Epithelial cell of proximal tubule (primary cell): ENCODE data around the gene MYH9. TPM values are rescaled to one million over a fixed set of nuclear protein-coding genes. Genes with fewer than 3 reads are reported as not detected.

Experiments used
- DNase-seq: peaks from one replicate; pipeline ENCODE4 v3.0.0-alpha.2; 2011; ENCODE audit warnings: low read depth
- H3K4me3 ChIP-seq: 2 replicates; pipeline ENCODE4 v1.5.1; 2011; ENCODE audit warnings: low read depth, mild to moderate bottlenecking, low read length
- total RNA-seq: library from RNA; depleted of rRNA; stranded (reverse); fragments of >200 nt; gene quantifications from 2 replicates; pipeline ENCODE4 v1.2.3, GENCODE V29; 2015
- TF ChIP-seq, protein P1 (sequence below): conservative IDR thresholded peaks from 2 replicates; pipeline ENCODE4 v1.5.1; 2012; ENCODE audit warnings: low read depth, mild to moderate bottlenecking, low read length

MYH9 gene
- total RNA-seq, 1 donor from 2014 or later, result 896 TPM

- H3K4me3 ChIP-seq, result no peak overlapping the region
- TF ChIP-seq, protein P1, sequence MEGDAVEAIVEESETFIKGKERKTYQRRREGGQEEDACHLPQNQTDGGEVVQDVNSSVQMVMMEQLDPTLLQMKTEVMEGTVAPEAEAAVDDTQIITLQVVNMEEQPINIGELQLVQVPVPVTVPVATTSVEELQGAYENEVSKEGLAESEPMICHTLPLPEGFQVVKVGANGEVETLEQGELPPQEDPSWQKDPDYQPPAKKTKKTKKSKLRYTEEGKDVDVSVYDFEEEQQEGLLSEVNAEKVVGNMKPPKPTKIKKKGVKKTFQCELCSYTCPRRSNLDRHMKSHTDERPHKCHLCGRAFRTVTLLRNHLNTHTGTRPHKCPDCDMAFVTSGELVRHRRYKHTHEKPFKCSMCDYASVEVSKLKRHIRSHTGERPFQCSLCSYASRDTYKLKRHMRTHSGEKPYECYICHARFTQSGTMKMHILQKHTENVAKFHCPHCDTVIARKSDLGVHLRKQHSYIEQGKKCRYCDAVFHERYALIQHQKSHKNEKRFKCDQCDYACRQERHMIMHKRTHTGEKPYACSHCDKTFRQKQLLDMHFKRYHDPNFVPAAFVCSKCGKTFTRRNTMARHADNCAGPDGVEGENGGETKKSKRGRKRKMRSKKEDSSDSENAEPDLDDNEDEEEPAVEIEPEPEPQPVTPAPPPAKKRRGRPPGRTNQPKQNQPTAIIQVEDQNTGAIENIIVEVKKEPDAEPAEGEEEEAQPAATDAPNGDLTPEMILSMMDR, result no peak
- no peak for DNase-seq
Observed at GRCh38 chr22:36234919-36235318, 152.8 kb downstream of the MYH9 start.

DNA sequence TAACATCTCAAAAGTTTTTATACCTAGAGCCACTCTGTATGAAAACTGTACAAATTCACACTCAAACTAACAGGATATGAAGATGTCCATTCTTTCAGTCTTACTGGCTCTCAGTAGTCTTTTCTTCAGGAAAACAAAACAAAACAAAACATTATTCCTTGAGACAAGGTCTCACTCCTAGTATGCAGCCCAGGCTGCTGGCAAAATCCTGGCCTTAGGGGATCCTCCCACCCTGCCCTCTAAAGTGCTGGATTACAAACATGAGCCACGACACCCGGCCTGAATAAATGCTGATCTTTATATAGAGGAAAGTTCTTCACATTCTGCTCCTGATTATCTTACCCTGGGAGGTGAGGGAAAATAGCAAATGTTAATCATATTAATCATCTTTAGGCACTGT is 153.6 kb downstream of the MYH9 start:
- no peak overlapping the region for H3K4me3 ChIP-seq
- no peak for DNase-seq
- TF ChIP-seq, protein P1, result no peak

GRCh38 chr22:36233796-36234195 is 154.0 kb downstream of the MYH9 start:
- no peak overlapping the region for H3K4me3 ChIP-seq
- DNase-seq, result no peak

DNA sequence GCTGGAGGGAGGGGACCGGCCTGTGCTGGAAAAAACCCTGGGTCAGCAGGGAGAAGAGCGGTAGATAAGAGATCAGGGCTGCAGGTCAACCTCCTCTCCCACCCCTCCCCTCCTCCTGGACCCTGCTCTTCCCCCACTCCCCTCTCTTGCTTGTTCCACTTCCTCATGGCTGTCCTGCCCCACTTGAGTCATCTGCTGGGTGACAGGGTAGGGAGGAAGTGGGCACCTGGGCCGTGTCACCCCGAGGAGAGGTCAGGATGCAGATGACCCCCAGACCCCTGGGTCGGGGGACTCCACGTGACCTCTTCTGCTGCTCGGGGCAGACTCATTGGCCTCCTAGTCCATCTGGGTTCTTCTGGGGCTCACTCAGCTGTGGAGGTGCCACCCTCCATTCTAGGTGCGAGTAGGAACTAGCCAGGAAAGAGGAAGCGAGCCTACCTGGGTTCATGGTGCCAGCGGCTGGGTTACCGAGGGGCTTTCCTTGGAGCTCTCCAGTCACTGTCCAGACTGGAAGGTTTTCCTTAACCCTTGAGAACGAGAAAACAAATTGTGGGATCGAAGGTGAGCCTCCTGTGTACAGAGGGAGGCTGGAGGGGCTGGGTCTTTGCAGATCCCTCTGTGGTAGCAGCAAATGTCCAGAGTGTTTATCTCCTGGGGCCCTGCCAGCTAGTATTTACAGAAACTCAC is 154.9 kb downstream of the MYH9 start:
- TF ChIP-seq, protein P1, result no peak
- H3K4me3 ChIP-seq, result no peak overlapping the region
- DNase-seq, result no peak

More at GRCh38 chr22:36233796-36234195, 154.0 kb downstream of the MYH9 start:
- TF ChIP-seq, protein P1, result no peak

Other genes with a start within 250 kb of the MYH9 start
- gene APOL3, start 227.2 kb downstream of the MYH9 start, total RNA-seq, result 2.1 and 4.8 TPM in 2 replicates
- 0.07 TPM in 1 of 2 replicates, not detected in the other for gene APOL4, start 186.2 kb downstream of the MYH9 start, total RNA-seq
- 22.8 and 37.8 TPM in 2 replicates for gene APOL2, start 148.4 kb downstream of the MYH9 start, total RNA-seq
- gene APOL1, start 134.8 kb downstream of the MYH9 start, total RNA-seq, result 5.7 and 7.2 TPM in 2 replicates
- 72.1 and 76.6 TPM in 2 replicates for gene TXN2, start 93.7 kb upstream of the MYH9 start, total RNA-seq
- 3.1 and 7.9 TPM in 2 replicates for gene FOXRED2, start 119.1 kb upstream of the MYH9 start, total RNA-seq
- gene EIF3D, start 141.2 kb upstream of the MYH9 start, total RNA-seq, result 297 and 435 TPM in 2 replicates